MCF 10A (cell line): ENCODE data around the gene HSF2. TPM values are rescaled to one million over a fixed set of nuclear protein-coding genes. Genes with fewer than 3 reads are reported as not detected.

Experiments
- BruUV-seq: library from RNA; stranded (reverse); fragments of 400-500 nt; replicated peaks from 2 replicates; lab custom pipeline; 2021; lab: Mats Ljungman, UMichigan
- CTCF ChIA-PET: fragments of 300-600 bp; sonication (Branson Sonifier 250); formaldehyde crosslinking; extraction: SDS; loops from one replicate; lab custom pipeline; 2021; ENCODE audit warnings: antibody characterized with exemption, inconsistent platforms; lab: Yijun Ruan, JAX
- POLR2A ChIA-PET: fragments of 300-600, 350-650 bp; sonication (Branson Sonifier 250); formaldehyde crosslinking; extraction: SDS; loops from one replicate; lab custom pipeline; 2020; ENCODE audit warnings: antibody characterized with exemption, inconsistent platforms; lab: Yijun Ruan, JAX
- DNase-seq: peaks from one replicate; pipeline ENCODE4 v3.0.0-alpha.2; 2018; ENCODE audit not compliant: unreplicated experiment
- H3K27ac Mint-ChIP-seq: one replicate; pipeline ENCODE4 v1.8.0; 2022; ENCODE audit warnings: mild to moderate bottlenecking, low read depth, mixed read lengths; ENCODE audit not compliant: unreplicated experiment
- H3K27me3 Mint-ChIP-seq: one replicate; pipeline ENCODE4 v1.8.0; 2022; ENCODE audit warnings: mixed read lengths; ENCODE audit not compliant: insufficient read depth, unreplicated experiment
- H3K36me3 Mint-ChIP-seq: one replicate; pipeline ENCODE4 v1.8.0; 2022; ENCODE audit warnings: mild to moderate bottlenecking, moderate library complexity, mixed read lengths; ENCODE audit not compliant: insufficient read depth, unreplicated experiment
- H3K4me1 Mint-ChIP-seq: one replicate; pipeline ENCODE4 v1.8.0; 2022; ENCODE audit warnings: mixed read lengths; ENCODE audit not compliant: insufficient read depth, unreplicated experiment
- H3K4me3 Mint-ChIP-seq: one replicate; pipeline ENCODE4 v1.8.0; 2022; ENCODE audit warnings: mild to moderate bottlenecking, moderate library complexity, mixed read lengths; ENCODE audit not compliant: unreplicated experiment
- H3K9me3 Mint-ChIP-seq: one replicate; pipeline ENCODE4 v1.8.0; 2022; ENCODE audit warnings: mixed read lengths; ENCODE audit not compliant: unreplicated experiment
- CTCF ChIP-seq: fragments of 200-600 bp; IDR thresholded peaks from one replicate; pipeline ENCODE4 v1.8.0; 2022; ENCODE audit warnings: antibody characterized with exemption, mild to moderate bottlenecking; ENCODE audit not compliant: unreplicated experiment
- intact Hi-C: fragments of 100-400 bp; cut with micrococcal nuclease; formaldehyde crosslinking; loops from 2 replicates; pipeline ENCODE4 v1.14.1; 2022
- total RNA-seq: library from RNA; stranded (reverse); gene quantifications from 2 replicates; pipeline ENCODE4 v1.2.3, GENCODE V29; 2022

HSF2 gene
- total RNA-seq, 1 experiment from 2014 or later: 8.6 TPM

GRCh38 chr6:122407712-122408111 is 8.3 kb downstream of the HSF2 start:
- peaks cover 28% of the 10 kb centered on the region for H3K4me1 Mint-ChIP-seq
- no peaks in the 10 kb centered on the region for H3K9me3 Mint-ChIP-seq
- ChIA-PET POLR2A (interaction anchor here (1.1 to 3.4 kb wide), 3 partner anchors 8 to 64 kb away, joined by 3 to 12 read pairs (median 3); partner anchors contain the start of genes HSF2 and SERINC1), CTCF (interaction anchor here (0.9 kb wide), 1 partner anchor 9 kb away, joined by 3 read pairs; no protein-coding TSS in a partner anchor)
- BruUV-seq: no TSS peak
- H3K36me3 Mint-ChIP-seq: peaks cover 9% of the 10 kb centered on the region
- H3K4me3 Mint-ChIP-seq: no peak overlapping the region
- DNase-seq: no peak
- no peaks in the 10 kb centered on the region for H3K27me3 Mint-ChIP-seq
- H3K27ac Mint-ChIP-seq: no peak overlapping the region
- intact Hi-C loops: no loop called here
- no peak for TF ChIP-seq CTCF

GRCh38 chr6:122408240-122408639 is 8.8 kb downstream of the HSF2 start:
- H3K27me3 Mint-ChIP-seq: no peaks in the 10 kb centered on the region
- TF ChIP-seq CTCF: no peak
- ChIA-PET CTCF (interaction anchor here (0.9 kb wide), 1 partner anchor 8 kb away, joined by 3 read pairs; no protein-coding TSS in a partner anchor), POLR2A (interaction anchor here (1.1 to 3.4 kb wide), 3 partner anchors 9 to 63 kb away, joined by 3 to 12 read pairs (median 3); partner anchors contain the start of genes HSF2 and SERINC1)
- no TSS peak for BruUV-seq
- DNase-seq: no peak
- no peak overlapping the region for H3K4me3 Mint-ChIP-seq
- peaks cover 14% of the 10 kb centered on the region for H3K36me3 Mint-ChIP-seq
- intact Hi-C loops: no loop called here
- no peaks in the 10 kb centered on the region for H3K9me3 Mint-ChIP-seq
- peaks cover 28% of the 10 kb centered on the region for H3K4me1 Mint-ChIP-seq
- H3K27ac Mint-ChIP-seq: no peak overlapping the region

- CTCF ChIA-PET: no interaction called here
These were observed 9.4 kb downstream of the HSF2 start for GRCh38 chr6:122408702-122409458.

More at GRCh38 chr6:122408702-122409458, 9.4 kb downstream of the HSF2 start:
- POLR2A ChIA-PET: interaction anchor here (1.1 to 3.4 kb wide), 3 partner anchors 10 to 63 kb away, joined by 3 to 12 read pairs (median 3); partner anchors contain the start of genes HSF2 and SERINC1
- DNase-seq: no peak
- TF ChIP-seq CTCF: no peak
- Mint-ChIP-seq H3K9me3 (no peaks in the 10 kb centered on the region), H3K27ac (no peak overlapping the region), H3K4me1 (peaks cover 25% of the 10 kb centered on the region), H3K36me3 (peaks cover 20% of the 10 kb centered on the region), H3K27me3 (no peaks in the 10 kb centered on the region), H3K4me3 (no peak overlapping the region)
- no TSS peak for BruUV-seq
- intact Hi-C loops: no loop called here
